ENCODE results near the gene SAG.

SAG gene

DNA sequence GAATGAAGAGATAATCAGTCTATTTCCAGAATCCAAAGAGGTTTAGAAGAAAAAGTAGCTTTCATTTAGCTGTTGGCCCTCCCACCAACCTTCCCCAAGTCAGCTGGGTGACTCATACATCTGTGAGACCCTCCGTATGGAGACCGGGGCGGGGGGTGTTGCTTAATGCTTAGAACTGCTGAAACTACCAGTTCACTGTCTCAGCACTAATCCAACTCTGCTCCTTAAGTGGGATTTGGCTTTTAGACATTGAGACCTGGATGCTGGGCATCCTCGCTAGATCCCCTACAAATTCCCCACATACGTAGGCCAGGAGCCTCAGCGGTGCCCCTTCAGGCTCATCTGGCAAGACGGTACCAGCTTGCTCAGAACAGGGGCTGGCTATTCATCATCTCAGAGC is at the start of gene SAG:
Gene SAG, plus strand, starts transcription at position 252 of the 400 bp plus-strand sequence. CDS start 1,374 bp downstream, outside the sequence.
- no peak for DNase-seq (ENCODE audit: low spot score)

DNA sequence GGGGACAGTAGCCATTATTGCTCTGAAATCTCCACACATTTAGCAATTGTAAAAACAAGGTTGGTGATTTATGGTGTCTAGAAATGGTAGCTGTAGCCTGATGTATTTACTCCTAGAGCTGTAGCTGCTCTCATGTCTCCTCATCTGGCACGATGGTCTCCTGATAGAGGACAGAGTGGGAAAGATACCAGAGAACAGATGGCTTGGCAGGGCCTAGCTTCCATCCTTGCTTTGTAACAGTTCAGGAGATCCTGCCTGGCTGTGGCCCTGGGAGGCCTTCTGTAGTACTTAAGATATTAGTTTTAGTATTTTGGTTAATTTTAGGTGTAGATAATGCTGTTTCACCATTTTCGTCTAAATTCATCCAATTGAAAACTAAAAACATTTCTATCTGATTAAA is 49.4 kb upstream of the SAG start:
- DNase-seq (ENCODE audit: low spot score), result no peak

- no peak for DNase-seq (ENCODE audit: low spot score)
Measured at GRCh38 chr2:233259730-233260129, 47.9 kb upstream of the SAG start.

GRCh38 chr2:233260661-233261060 is 47.0 kb upstream of the SAG start:
- no peak for DNase-seq (ENCODE audit: low spot score)

GRCh38 chr2:233261819-233262555 is 45.6 kb upstream of the SAG start:
- DNase-seq (ENCODE audit: low spot score), result no peak

- DNase-seq (ENCODE audit: low spot score), result no peak
Measured at GRCh38 chr2:233262562-233262961, 45.1 kb upstream of the SAG start.

- no peak for DNase-seq (ENCODE audit: low spot score)
Measured at GRCh38 chr2:233263045-233263570, 44.5 kb upstream of the SAG start.

DNA sequence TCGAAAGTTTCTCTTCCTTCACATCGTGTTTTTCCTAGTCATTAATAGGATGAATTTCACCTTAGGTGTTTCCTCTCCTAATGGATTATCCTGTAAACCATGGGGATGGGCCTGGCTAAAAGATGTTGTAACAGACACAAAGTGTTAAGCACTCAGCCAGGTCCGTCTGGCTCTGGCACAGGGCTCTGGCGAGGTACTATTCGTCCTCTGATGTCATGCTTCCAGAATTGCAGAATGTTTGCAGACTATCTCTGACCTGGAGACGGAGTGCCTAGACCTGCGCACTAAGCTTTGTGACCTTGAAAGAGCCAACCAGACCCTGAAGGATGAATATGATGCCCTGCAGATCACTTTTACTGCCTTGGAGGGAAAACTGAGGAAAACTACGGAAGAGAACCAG is 42.9 kb upstream of the SAG start:
- no peak for DNase-seq (ENCODE audit: low spot score)

DNA sequence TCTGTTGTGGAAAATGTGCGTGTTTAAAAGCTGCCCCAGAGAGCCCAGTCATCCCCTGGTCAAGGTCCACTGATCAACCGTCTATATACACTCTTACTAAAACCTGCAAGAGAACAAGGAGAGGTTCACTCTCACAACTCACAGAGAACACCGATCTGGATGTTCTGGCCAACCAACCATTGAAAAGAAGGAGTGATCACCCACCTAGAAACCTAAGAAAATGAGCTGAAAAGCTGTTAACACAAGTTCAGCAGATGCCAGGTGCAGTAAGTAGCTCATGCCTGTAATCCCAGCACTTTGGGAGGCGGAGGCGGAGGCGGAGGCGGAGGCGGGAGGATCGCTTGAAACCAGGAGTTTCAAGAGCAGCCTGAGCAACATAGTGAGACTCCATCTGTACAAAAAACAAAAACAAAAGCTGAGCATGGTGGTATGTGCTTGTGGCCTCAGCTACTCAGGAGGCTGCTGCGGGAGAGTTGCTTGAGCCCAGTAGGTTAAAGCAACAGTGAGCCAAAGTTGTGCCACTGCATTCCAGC is 41.7 kb upstream of the SAG start:
- no peak for DNase-seq (ENCODE audit: low spot score)

- no peak for DNase-seq (ENCODE audit: low spot score)
Measured at GRCh38 chr2:233266481-233266880, 41.1 kb upstream of the SAG start.

- no peak for DNase-seq (ENCODE audit: low spot score)
Measured at GRCh38 chr2:233267516-233268245, 39.9 kb upstream of the SAG start.

DNA sequence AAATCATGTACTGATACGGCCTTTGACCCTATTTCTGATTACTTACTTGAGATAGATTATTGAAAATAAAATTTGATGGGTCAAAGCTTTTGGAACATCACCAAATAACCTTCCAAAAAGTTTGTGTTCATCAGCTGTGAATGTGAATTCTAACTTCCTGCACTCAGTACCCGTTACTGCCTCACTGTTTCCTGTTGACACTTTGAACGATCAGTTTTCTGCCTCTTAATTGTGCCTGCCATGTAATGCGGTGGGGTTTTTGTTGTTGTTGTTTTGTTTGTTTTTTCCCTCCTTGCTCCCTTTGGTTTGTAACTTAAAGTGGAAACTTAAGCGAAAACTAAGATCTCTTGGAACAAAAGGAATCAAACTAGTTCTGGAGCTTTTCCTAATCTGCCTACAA is 37.2 kb upstream of the SAG start:
- no peak for DNase-seq (ENCODE audit: low spot score)

DNA sequence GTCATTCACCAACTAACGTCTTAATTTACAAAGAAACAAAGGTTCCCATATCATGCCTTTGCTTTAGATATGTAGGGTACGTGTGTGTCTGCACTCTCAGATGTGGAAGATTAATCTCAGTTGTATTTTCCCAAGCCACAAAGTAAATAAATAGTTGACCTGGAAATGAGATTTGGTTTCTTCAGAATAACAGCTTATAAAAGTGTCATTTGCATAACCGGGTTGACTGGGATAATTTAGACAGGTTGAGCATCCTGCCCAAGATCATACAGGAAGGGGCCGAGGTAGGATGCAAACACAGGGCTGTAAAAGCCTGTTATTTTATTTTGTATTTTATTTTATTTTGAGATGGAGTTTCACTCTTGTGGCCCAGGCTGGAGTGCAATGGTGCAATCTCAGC is 36.7 kb upstream of the SAG start:
- no peak for DNase-seq (ENCODE audit: low spot score)

DNA sequence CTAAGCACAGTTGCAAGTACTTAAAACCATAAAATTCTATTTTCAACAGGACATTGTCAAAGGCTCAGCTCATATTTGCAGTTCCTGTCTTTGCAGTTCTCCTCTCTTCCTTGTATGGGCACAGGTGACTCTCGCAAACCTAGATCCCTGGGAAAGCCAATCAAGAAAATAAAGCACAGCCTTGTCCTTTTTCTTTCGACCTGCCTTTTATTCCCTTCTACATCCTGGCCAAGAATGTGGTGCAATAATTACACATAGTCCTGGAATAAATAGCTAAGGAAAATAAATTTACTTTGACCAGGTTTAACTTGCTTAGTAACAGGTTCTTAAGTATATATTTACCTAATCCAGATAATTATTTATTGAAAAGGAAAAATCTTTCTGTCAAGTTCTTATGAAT is 35.9 kb upstream of the SAG start:
- DNase-seq (ENCODE audit: low spot score), result no peak

- DNase-seq (ENCODE audit: low spot score), result no peak
Measured at GRCh38 chr2:233273120-233273519, 34.5 kb upstream of the SAG start.

DNA sequence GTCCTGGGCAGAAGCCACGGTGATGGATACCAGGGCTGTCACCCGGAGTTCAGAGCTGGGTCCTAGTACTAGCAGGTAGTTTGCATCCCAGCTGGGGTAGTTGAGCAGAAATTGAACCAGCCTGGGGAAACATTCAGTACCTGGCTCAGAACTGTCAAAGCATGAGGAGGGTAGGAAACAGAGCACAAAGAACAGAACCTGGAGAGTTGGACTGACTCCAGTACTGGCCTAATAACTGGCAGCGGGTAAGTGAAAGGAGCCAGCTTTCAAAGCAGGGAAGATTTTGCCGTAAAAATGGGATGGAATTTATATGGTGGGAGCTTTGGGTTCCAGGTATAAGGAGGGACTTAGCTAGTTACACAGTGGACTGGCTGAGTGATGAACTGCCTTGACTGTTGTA is 32.4 kb upstream of the SAG start:
- no peak for DNase-seq (ENCODE audit: low spot score)

DNA sequence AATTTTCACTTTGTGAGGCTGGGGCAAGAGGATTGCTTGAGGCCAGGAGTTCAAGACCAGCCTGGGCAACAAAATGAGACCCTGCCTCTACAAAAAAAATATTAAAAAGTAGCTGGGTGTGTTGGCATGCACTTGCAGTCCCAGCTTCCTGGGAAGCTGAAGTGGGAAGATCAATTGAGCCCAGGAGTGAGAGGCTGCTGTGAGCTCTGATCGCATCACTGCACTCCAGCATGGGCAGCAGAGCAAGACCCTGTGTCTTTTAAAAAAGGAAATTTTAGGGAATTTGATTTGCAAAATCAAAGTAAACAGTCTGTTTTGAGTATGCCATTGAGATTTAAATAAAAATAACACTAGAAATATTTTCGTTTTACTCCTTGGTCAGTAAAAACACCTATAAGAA is 28.7 kb upstream of the SAG start:
- no peak for DNase-seq (ENCODE audit: low spot score)

DNA sequence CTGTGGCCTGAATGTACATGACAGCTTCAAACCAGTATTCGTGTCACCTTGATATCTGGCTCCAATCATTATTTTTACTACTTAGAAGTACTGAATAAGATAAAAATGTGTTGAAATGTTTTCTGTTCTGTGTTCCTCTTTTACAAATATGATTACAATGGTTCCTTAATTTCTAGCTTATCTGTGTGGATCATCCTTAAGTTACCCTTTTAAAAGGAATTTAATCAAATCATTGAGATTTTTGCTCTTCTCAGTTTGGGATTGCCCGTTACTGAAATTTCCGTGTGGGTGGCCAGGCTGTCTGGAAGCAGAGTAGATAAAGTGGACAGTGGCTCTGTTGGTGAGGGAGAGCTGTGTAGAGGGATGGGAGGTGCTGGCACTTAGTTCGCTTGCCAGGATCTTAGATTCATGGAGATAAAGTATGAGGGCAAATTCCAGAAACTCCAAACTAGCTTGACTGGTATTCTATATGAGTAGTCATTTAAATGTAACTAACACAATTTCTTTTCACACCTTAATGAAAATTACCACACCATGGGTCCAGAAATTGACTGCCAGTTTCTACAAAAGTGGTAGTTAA is 27.4 kb upstream of the SAG start:
- DNase-seq (ENCODE audit: low spot score), result no peak

DNA sequence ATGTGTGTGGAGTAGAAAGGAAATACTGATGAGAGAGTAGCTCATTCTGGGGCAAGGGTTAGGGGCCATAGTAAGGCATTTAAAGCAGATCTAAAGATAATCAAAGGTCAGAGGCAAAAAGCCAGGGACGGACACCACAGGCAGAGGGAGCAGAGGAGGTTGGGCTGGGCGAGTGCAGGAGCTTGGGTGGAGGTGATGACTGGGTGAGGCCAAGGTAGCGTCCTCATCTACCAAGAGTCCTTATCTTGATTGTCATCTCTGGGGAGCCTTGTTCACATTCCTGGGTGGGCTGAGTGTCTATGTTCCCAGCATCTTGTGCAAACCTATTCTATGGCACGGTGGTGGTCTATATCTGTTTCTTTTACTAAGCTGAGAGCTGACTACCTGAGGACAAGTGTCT is 26.1 kb upstream of the SAG start:
- DNase-seq (ENCODE audit: low spot score), result no peak

GRCh38 chr2:233281992-233282603 is 25.5 kb upstream of the SAG start:
- no peak for DNase-seq (ENCODE audit: low spot score)

GRCh38 chr2:233285921-233286320 is 21.7 kb upstream of the SAG start:
- no peak for DNase-seq (ENCODE audit: low spot score)

GRCh38 chr2:233287871-233288270 is 19.7 kb upstream of the SAG start:
- no peak for DNase-seq (ENCODE audit: low spot score)
